Inflammatory macrophage treated with lipopolysaccharide for 1 hour (primary cell): Measurements from ENCODE around the gene JMJD1C.
"Not testable (repeated sequence)": the region's sequence is repeated elsewhere in the genome, so short reads cannot be mapped to it uniquely, and the experiment has no call there.

Experiments
- DNase-seq, 2 donors: peaks; one replicate each; pipeline ENCODE4 v3.0.0-alpha.2; 2020 to 2022

JMJD1C gene

GRCh38 chr10:63465293-63466143 lies at the start of gene JMJD1C:
JMJD1C (minus strand) TSS chr10:63465977; CDS start chr10:63465662, 315 bp downstream.
- peak; percentile 62 to 68 for DNase-seq

GRCh38 chr10:63515002-63515763 lies 49.4 kb upstream of the JMJD1C start:
- no peak for DNase-seq

- no peak for DNase-seq
These were observed 40.8 kb upstream of the JMJD1C start for GRCh38 chr10:63506554-63506953.

- DNase-seq, result no peak
These were observed 39.8 kb upstream of the JMJD1C start for GRCh38 chr10:63505562-63505961.

GRCh38 chr10:63504145-63504881 lies 38.5 kb upstream of the JMJD1C start:
- DNase-seq, result no peak

- DNase-seq, result no peak
These were observed 37.6 kb upstream of the JMJD1C start for GRCh38 chr10:63503395-63503794.

- no peak for DNase-seq
These were observed 37.1 kb upstream of the JMJD1C start for GRCh38 chr10:63502832-63503231.

- DNase-seq, result no peak
These were observed 36.2 kb upstream of the JMJD1C start for GRCh38 chr10:63501954-63502353.

GRCh38 chr10:63500551-63500950 lies 34.8 kb upstream of the JMJD1C start:
- not testable (repeated sequence) for DNase-seq

GRCh38 chr10:63498665-63499064 lies 32.9 kb upstream of the JMJD1C start:
- DNase-seq, result peak; percentile 23 to 24

- no peak for DNase-seq
These were observed 31.5 kb upstream of the JMJD1C start for GRCh38 chr10:63497321-63497720.

GRCh38 chr10:63496561-63496960 lies 30.8 kb upstream of the JMJD1C start:
- no peak for DNase-seq

- DNase-seq, result no peak
These were observed 29.2 kb upstream of the JMJD1C start for GRCh38 chr10:63494951-63495350.

GRCh38 chr10:63493004-63493403 lies 27.2 kb upstream of the JMJD1C start:
- no peak for DNase-seq

- not testable (repeated sequence) for DNase-seq
These were observed 26.5 kb upstream of the JMJD1C start for GRCh38 chr10:63492317-63492690.

- DNase-seq, result no peak
These were observed 26.0 kb upstream of the JMJD1C start for GRCh38 chr10:63491588-63492316.

GRCh38 chr10:63489838-63490237 lies 24.1 kb upstream of the JMJD1C start:
- DNase-seq, result no peak

GRCh38 chr10:63487990-63488389 lies 22.2 kb upstream of the JMJD1C start:
- DNase-seq, result no peak

- DNase-seq, result no peak
These were observed 18.2 kb upstream of the JMJD1C start for GRCh38 chr10:63483983-63484382.

- no peak for DNase-seq
These were observed 16.1 kb upstream of the JMJD1C start for GRCh38 chr10:63481815-63482421.

- DNase-seq, result no peak
These were observed 14.5 kb upstream of the JMJD1C start for GRCh38 chr10:63480237-63480636.

GRCh38 chr10:63478564-63478963 lies 12.8 kb upstream of the JMJD1C start:
- no peak for DNase-seq
